Cardiac atrium fibroblast (primary cell): Measurements from ENCODE around the gene MICAL3. TPM values are rescaled to one million over a fixed set of nuclear protein-coding genes. Genes with fewer than 3 reads are reported as not detected.

Experiments used
- total RNA-seq: library from RNA; depleted of rRNA; stranded (reverse); fragments of >200 nt; gene quantifications from 2 replicates; pipeline ENCODE4 v1.2.3, GENCODE V29; 2015

The MICAL3 gene, protein sequence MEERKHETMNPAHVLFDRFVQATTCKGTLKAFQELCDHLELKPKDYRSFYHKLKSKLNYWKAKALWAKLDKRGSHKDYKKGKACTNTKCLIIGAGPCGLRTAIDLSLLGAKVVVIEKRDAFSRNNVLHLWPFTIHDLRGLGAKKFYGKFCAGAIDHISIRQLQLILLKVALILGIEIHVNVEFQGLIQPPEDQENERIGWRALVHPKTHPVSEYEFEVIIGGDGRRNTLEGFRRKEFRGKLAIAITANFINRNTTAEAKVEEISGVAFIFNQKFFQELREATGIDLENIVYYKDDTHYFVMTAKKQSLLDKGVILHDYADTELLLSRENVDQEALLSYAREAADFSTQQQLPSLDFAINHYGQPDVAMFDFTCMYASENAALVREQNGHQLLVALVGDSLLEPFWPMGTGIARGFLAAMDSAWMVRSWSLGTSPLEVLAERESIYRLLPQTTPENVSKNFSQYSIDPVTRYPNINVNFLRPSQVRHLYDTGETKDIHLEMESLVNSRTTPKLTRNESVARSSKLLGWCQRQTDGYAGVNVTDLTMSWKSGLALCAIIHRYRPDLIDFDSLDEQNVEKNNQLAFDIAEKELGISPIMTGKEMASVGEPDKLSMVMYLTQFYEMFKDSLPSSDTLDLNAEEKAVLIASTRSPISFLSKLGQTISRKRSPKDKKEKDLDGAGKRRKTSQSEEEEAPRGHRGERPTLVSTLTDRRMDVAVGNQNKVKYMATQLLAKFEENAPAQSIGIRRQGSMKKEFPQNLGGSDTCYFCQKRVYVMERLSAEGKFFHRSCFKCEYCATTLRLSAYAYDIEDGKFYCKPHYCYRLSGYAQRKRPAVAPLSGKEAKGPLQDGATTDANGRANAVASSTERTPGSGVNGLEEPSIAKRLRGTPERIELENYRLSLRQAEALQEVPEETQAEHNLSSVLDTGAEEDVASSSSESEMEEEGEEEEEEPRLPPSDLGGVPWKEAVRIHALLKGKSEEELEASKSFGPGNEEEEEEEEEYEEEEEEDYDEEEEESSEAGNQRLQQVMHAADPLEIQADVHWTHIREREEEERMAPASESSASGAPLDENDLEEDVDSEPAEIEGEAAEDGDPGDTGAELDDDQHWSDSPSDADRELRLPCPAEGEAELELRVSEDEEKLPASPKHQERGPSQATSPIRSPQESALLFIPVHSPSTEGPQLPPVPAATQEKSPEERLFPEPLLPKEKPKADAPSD (N-terminal part only)
- total RNA-seq = 8.4 and 10.3 TPM in 2 replicates

DNA sequence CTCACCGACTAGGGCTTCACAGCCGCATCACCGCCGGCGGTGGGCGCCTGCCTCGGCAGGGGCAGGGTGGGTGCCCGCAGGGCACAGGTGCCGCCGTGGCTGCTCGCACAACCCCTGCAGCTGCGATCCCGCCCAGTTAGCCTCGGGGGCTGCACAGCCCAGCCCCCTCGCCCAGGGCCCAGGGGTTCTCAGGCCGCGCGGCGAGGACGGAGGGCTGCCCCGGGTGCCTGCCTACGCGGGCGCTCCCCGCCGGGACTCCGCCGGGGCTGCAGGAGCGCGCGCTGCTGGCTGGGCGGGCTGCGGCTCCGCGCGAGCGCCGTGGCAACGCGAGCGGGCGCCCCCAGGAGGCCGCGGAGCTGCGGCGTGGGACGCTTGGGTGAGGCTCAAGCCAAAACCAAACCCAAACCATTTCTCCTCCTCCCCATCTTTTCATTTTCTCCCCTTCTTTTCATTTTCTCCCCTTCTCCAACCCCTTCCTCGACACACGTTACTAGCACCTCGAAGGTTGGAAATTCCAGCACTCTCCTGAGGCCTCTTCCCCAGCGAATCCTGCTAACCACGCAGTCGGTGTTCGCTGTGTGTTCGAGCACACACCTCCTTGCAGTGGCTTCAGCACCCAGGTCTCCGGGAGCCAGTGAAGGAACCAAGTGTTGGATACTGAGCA lies at the start of gene MICAL3:
TSS of gene MICAL3 (minus strand) at position 286 of the 664 bp plus-strand sequence. CDS start 117,749 bp downstream, outside the sequence.

DNA sequence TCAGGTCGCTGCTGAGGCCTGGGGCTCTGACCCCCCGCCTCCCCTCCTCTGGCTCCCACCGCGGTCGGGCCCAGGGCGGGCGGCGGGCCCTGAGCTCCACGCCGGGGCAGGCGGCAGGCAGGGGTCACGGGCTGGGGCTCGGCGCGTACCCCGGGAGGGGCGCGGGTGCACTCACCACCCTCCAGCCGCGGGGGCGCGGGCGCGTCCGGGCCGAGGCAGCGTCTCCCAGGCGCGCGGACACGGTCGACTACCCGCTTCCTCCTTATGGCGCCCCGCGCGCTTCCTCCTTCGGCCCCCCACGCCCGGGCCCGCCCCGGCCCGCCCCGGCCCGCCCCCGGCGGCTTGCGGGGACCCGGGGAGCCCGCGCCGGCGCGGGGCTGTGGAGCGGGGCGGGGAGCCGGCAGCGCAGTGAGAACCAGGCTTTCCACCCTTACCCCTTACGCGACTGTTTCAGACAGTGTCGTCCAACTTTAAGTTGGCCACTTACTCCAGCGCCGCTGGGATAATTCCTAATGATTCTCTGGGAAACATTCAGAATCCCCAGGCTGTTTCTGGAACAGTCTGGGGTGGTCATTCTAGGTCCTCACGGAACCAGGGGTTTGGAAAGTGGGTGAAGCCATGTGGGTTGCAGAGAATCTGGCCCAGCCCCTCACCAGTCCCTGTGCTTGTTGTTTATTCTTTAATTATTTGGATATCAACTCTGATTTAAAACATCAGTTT lies 250.0 kb downstream of the MICAL3 start, which contains the start of gene BID:
TSS of gene BID (minus strand) at position 264 of the 720 bp plus-strand sequence. CDS start 24,353 bp downstream, outside the sequence.

Other genes starting within 250 kb of the MICAL3 start
- gene PEX26, start 53.4 kb upstream of the MICAL3 start, total RNA-seq = 7.2 and 20.6 TPM in 2 replicates
- 0.72 and 0.97 TPM in 2 replicates for gene TUBA8, start 86.2 kb upstream of the MICAL3 start, total RNA-seq
- 2.5 and 5.3 TPM in 2 replicates for gene USP18, start 125.6 kb upstream of the MICAL3 start, total RNA-seq